Liver (tissue), 9 donors: ENCODE results near the gene POLR3GL. TPM values are rescaled to one million over a fixed set of nuclear protein-coding genes. Genes with fewer than 3 reads are reported as not detected.

ENCODE experiments used
- DNase-seq: peaks from one replicate; pipeline ENCODE4 v3.0.0-alpha.2; 2017; ENCODE audit warnings: low spot score
- H3K27ac ChIP-seq, 2 donors: one replicate each; pipeline ENCODE4 v1.7.0; 2013; ENCODE audit warnings: inconsistent platforms in 2 of 2, low read length in 2 of 2, control low read depth in 1 of 2, low read depth in 1 of 2, mild to moderate bottlenecking in 1 of 2
- H3K27me3 ChIP-seq, 4 donors: one replicate each; pipeline versions ENCODE4 v1.6.1 to v1.7.0; 2013; ENCODE audit warnings: low read length in 3 of 4, inconsistent platforms in 1 of 4, mild to moderate bottlenecking in 1 of 4, moderate library complexity in 1 of 4; ENCODE audit not compliant: control insufficient read depth in 4 of 4, insufficient read depth in 4 of 4
- H3K36me3 ChIP-seq, 4 donors: one replicate each; pipeline versions ENCODE4 v1.6.1 to v1.7.0; 2013; ENCODE audit warnings: low read length in 3 of 4, mild to moderate bottlenecking in 3 of 4, low read depth in 1 of 4, moderate library complexity in 1 of 4; ENCODE audit not compliant: control insufficient read depth in 4 of 4, insufficient read depth in 3 of 4
- H3K4me1 ChIP-seq, 4 donors: one replicate each; pipeline versions ENCODE4 v1.6.1 to v1.7.0; 2013; ENCODE audit warnings: low read length in 3 of 4, mild to moderate bottlenecking in 3 of 4, moderate library complexity in 1 of 4; ENCODE audit not compliant: control insufficient read depth in 4 of 4, insufficient read depth in 4 of 4
- H3K4me3 ChIP-seq, 3 donors: one replicate each; pipeline versions ENCODE4 v1.6.1 to v1.7.0; 2013; ENCODE audit warnings: low read length in 3 of 3, control low read depth in 1 of 3, low read depth in 1 of 3, mild to moderate bottlenecking in 1 of 3
- H3K9ac ChIP-seq, 2 donors: one replicate each; pipeline ENCODE4 v1.7.0; 2013; ENCODE audit warnings: low read length in 2 of 2, mild to moderate bottlenecking in 2 of 2, moderate library complexity in 2 of 2, control low read depth in 1 of 2, low read depth in 1 of 2
- H3K9me3 ChIP-seq, 4 donors: one replicate each; pipeline versions ENCODE4 v1.6.1 to v1.7.0; 2013; ENCODE audit warnings: low read length in 3 of 4; ENCODE audit not compliant: control insufficient read depth in 4 of 4
- EGR1 ChIP-seq, 2 donors: IDR thresholded peaks; 2 replicates each; pipeline ENCODE4 v1.6.1; 2016 to 2018; ENCODE audit warnings: antibody characterized with exemption in 2 of 2, low read depth in 2 of 2
- FOXA1 ChIP-seq: IDR thresholded peaks from 2 replicates; pipeline ENCODE4 v1.6.1; 2016; ENCODE audit warnings: antibody characterized with exemption
- FOXA2 ChIP-seq: IDR thresholded peaks from 2 replicates; pipeline ENCODE4 v1.6.1; 2016; ENCODE audit warnings: antibody characterized with exemption
- GABPA ChIP-seq, 2 donors: IDR thresholded peaks in 1 of 2; conservative IDR thresholded peaks in 1 of 2; 2 replicates each; pipeline ENCODE4 v1.6.1; 2016; ENCODE audit warnings: antibody characterized with exemption in 2 of 2, mild to moderate bottlenecking in 1 of 2, moderate library complexity in 1 of 2
- HNF4A ChIP-seq, 2 donors: conservative IDR thresholded peaks; 2 replicates each; pipeline ENCODE4 v1.6.1; 2016; ENCODE audit warnings: antibody characterized with exemption in 2 of 2, mild to moderate bottlenecking in 2 of 2
- HNF4G ChIP-seq: IDR thresholded peaks from 2 replicates; pipeline ENCODE4 v1.6.1; 2016; ENCODE audit warnings: antibody characterized with exemption
- JUND ChIP-seq, 2 donors: IDR thresholded peaks; 2 replicates each; pipeline ENCODE4 v1.6.1; 2016; ENCODE audit warnings: antibody characterized with exemption in 2 of 2
- NR2F2 ChIP-seq: IDR thresholded peaks from 2 replicates; pipeline ENCODE4 v1.6.1; 2016; ENCODE audit warnings: antibody characterized with exemption
- RAD21 ChIP-seq, 2 donors: IDR thresholded peaks; 2 replicates each; pipeline ENCODE4 v1.6.1; 2016; ENCODE audit warnings: antibody characterized with exemption in 2 of 2, mild to moderate bottlenecking in 2 of 2
- RXRA ChIP-seq, 2 donors: IDR thresholded peaks; 2 replicates each; pipeline ENCODE4 v1.6.1; 2017 to 2018; ENCODE audit warnings: antibody characterized with exemption in 2 of 2, mild to moderate bottlenecking in 1 of 2
- SP1 ChIP-seq: IDR thresholded peaks from 2 replicates; pipeline ENCODE4 v1.6.1; 2018; ENCODE audit warnings: antibody characterized with exemption, mild to moderate bottlenecking
- TAF1 ChIP-seq: conservative IDR thresholded peaks from 2 replicates; pipeline ENCODE4 v1.6.1; 2016; ENCODE audit warnings: antibody characterized with exemption, mild to moderate bottlenecking
- YY1 ChIP-seq: IDR thresholded peaks from 2 replicates; pipeline ENCODE4 v1.6.1; 2016; ENCODE audit warnings: antibody characterized with exemption, mild to moderate bottlenecking
- WGBS: extraction: QIAGEN DNeasy Blood & Tissue Kit; methylation state at CpG from one replicate; pipeline ENCODE4 v1.1.7; 2013; 5-methylcytosine and 5-hydroxymethylcytosine counted together
- polyA plus RNA-seq, 2 donors: library from polyadenylated mRNA; stranded (reverse) in 1 of 2; unstranded in 1 of 2; fragments of 200-250 nt in 1 of 2; fragments of >200 nt in 1 of 2; fragmentation: Nextera tagmentation in 1 of 2; extraction: Ambion mirVana in 1 of 2; gene quantifications; one replicate each; pipeline versions ENCODE4 v1.2.1 to v1.2.3, GENCODE V29; 2013 to 2015
- total RNA-seq, 2 donors: library from RNA; depleted of rRNA; stranded (reverse); fragments of >200 nt; gene quantifications; one replicate each; pipeline ENCODE4 v1.2.3, GENCODE V29; 2014
- TF ChIP-seq, protein P1 (sequence below): IDR thresholded peaks from 2 replicates; pipeline ENCODE4 v1.6.1; 2016; ENCODE audit warnings: antibody characterized with exemption
- TF ChIP-seq, protein P2 (sequence below): fragments of 150-350 bp; IDR thresholded peaks from 2 replicates; pipeline ENCODE4 v1.5.1; 2017; ENCODE audit warnings: improper control_type of control experiment, low read depth, low read length; ENCODE audit not compliant: missing input control
- TF ChIP-seq, protein P3 (sequence below): IDR thresholded peaks from 2 replicates; pipeline ENCODE4 v1.6.1; 2016; ENCODE audit warnings: antibody characterized with exemption
- TF ChIP-seq, protein P4 (sequence below): IDR thresholded peaks from 2 replicates; pipeline ENCODE4 v1.6.1; 2016; ENCODE audit warnings: antibody characterized with exemption
- TF ChIP-seq, protein P5 (sequence below): IDR thresholded peaks from 2 replicates; pipeline ENCODE4 v1.6.1; 2016; ENCODE audit warnings: antibody characterized with exemption, mild to moderate bottlenecking
- donor health status: healthy.
- donor health status: healthy.
- donor health status: healthy.
- donor health status: healthy.
- donor health status: healthy.

The POLR3GL gene
- total and polyA plus RNA-seq, 4 donors, result 11.9 to 23.4 (median 16.2) TPM

DNA sequence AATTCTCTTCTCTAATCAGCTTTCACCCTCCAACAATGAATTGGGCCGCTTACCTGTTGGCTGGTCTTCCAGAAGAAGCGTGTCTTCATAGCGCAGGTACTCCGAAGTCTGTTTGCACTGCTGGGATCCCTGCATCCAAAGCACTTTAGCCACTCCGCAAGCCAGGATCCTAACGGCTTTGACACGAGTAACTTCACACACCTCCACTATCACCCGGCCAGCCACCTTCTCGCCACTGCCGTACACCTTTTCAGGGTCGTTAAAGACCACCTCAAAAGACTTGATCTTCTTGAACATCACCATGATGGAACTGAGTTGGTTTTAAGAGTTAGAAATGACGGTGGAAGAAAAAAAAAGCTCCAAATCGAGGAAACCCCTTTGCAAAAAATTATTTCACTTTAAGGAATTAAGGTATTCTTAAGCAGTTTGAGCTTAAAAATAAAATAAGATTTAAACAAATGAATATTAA is 31.5 kb downstream of the POLR3GL start (continued):
- TF ChIP-seq JUND (IDR thresholded peaks at IDR 0.05) (no peak), HNF4A (conservative IDR thresholded peaks at IDR 0.05) (no peak), SP1 (no peak), RXRA (IDR thresholded peaks at IDR 0.05) (no peak)

DNA sequence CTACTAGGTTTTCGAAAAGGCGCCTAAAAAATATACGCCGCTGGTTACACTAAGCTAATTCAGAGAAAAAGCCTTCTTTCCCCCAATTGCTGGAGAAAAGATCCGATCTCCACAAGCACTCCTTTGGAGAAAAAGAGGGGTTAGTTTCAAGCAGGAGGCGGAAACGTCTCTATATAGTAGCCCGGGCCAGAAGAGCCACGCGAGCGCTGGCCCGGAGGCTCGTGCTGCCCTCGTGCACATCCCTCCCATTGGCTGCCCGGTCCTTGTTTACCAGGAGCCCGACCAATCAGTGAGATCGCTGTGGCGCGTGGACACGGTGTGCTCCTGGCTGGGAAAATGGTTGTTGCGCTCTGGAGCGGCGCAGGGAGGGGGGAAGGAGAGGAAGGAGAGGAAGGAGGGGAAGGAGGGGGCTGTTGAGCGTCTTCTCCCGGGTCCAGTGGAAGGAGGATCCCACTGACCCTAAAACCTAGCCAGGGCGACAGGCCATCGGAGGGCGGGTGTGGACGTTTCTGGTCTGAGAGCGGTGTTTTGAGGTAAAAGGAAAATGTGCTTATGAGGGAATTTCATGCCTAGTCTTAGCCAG is 32.0 kb downstream of the POLR3GL start, which contains the start of gene TXNIP:
TSS of gene TXNIP (minus strand) at position 147 of the 583 bp plus-strand sequence. CDS start 313 bp downstream, outside the sequence.
- Histone ChIP-seq H3K27ac (peak within 1 kb of the TSS; percentile 95 to 96), H3K4me1 (peaks cover 11 to 63% (median 46%) of the 10 kb centered on the region in 4 donors), H3K36me3 (peaks cover 6 to 29% (median 20%) of the 10 kb centered on the region in 4 donors), H3K4me3 (peak within 1 kb of the TSS; percentile 63 to 100 (median 86)), H3K27me3 (no peaks in the 10 kb centered on the region), H3K9ac (peak within 1 kb of the TSS; percentile 87 to 97), H3K9me3 (no peaks in the 10 kb centered on the region)
- TF ChIP-seq, protein P1, sequence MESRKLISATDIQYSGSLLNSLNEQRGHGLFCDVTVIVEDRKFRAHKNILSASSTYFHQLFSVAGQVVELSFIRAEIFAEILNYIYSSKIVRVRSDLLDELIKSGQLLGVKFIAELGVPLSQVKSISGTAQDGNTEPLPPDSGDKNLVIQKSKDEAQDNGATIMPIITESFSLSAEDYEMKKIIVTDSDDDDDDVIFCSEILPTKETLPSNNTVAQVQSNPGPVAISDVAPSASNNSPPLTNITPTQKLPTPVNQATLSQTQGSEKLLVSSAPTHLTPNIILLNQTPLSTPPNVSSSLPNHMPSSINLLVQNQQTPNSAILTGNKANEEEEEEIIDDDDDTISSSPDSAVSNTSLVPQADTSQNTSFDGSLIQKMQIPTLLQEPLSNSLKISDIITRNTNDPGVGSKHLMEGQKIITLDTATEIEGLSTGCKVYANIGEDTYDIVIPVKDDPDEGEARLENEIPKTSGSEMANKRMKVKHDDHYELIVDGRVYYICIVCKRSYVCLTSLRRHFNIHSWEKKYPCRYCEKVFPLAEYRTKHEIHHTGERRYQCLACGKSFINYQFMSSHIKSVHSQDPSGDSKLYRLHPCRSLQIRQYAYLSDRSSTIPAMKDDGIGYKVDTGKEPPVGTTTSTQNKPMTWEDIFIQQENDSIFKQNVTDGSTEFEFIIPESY, result no peak
- TF ChIP-seq EGR1 (IDR thresholded peaks at IDR 0.05; ENCODE audit: low read depth in 2 of 2) (peak in 1 of 2 donors; percentile 52), SP1 (peak; percentile 96), HNF4A (conservative IDR thresholded peaks at IDR 0.05) (peak in 1 of 2 donors; percentile 62), GABPA (IDR thresholded peaks at IDR 0.05 in 1 of 2, conservative IDR thresholded peaks at IDR 0.05 in 1 of 2) (peak in 1 of 2 donors; percentile 40), FOXA2 (peak; percentile 91), HNF4G (no peak), JUND (IDR thresholded peaks at IDR 0.05) (peak in 1 of 2 donors; percentile 41), RXRA (IDR thresholded peaks at IDR 0.05) (peak; percentile 75 to 76), YY1 (peak; percentile 96), TAF1 (peak; percentile 100), NR2F2 (no peak), RAD21 (IDR thresholded peaks at IDR 0.05) (peak; percentile 24 to 26), FOXA1 (peak; percentile 94)
- TF ChIP-seq, protein P2, sequence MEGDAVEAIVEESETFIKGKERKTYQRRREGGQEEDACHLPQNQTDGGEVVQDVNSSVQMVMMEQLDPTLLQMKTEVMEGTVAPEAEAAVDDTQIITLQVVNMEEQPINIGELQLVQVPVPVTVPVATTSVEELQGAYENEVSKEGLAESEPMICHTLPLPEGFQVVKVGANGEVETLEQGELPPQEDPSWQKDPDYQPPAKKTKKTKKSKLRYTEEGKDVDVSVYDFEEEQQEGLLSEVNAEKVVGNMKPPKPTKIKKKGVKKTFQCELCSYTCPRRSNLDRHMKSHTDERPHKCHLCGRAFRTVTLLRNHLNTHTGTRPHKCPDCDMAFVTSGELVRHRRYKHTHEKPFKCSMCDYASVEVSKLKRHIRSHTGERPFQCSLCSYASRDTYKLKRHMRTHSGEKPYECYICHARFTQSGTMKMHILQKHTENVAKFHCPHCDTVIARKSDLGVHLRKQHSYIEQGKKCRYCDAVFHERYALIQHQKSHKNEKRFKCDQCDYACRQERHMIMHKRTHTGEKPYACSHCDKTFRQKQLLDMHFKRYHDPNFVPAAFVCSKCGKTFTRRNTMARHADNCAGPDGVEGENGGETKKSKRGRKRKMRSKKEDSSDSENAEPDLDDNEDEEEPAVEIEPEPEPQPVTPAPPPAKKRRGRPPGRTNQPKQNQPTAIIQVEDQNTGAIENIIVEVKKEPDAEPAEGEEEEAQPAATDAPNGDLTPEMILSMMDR, result no peak
- TF ChIP-seq, protein P3, sequence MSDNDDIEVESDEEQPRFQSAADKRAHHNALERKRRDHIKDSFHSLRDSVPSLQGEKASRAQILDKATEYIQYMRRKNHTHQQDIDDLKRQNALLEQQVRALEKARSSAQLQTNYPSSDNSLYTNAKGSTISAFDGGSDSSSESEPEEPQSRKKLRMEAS, result peak; percentile 89
- TF ChIP-seq, protein P4, sequence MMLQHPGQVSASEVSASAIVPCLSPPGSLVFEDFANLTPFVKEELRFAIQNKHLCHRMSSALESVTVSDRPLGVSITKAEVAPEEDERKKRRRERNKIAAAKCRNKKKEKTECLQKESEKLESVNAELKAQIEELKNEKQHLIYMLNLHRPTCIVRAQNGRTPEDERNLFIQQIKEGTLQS, result peak; percentile 19
- TF ChIP-seq, protein P5, sequence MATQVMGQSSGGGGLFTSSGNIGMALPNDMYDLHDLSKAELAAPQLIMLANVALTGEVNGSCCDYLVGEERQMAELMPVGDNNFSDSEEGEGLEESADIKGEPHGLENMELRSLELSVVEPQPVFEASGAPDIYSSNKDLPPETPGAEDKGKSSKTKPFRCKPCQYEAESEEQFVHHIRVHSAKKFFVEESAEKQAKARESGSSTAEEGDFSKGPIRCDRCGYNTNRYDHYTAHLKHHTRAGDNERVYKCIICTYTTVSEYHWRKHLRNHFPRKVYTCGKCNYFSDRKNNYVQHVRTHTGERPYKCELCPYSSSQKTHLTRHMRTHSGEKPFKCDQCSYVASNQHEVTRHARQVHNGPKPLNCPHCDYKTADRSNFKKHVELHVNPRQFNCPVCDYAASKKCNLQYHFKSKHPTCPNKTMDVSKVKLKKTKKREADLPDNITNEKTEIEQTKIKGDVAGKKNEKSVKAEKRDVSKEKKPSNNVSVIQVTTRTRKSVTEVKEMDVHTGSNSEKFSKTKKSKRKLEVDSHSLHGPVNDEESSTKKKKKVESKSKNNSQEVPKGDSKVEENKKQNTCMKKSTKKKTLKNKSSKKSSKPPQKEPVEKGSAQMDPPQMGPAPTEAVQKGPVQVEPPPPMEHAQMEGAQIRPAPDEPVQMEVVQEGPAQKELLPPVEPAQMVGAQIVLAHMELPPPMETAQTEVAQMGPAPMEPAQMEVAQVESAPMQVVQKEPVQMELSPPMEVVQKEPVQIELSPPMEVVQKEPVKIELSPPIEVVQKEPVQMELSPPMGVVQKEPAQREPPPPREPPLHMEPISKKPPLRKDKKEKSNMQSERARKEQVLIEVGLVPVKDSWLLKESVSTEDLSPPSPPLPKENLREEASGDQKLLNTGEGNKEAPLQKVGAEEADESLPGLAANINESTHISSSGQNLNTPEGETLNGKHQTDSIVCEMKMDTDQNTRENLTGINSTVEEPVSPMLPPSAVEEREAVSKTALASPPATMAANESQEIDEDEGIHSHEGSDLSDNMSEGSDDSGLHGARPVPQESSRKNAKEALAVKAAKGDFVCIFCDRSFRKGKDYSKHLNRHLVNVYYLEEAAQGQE, result peak; percentile 95
- peak; percentile 95 for DNase-seq
- WGBS, result under 1% methylated on average over 30 of the region's 30 CpGs
